Stimulated activated CD8-positive, alpha-beta memory T cell treated with anti-CD3 and anti-CD28 coated beads, Interleukin-4, amount 100 ng/mL, for 24 hours (primary cell): ENCODE data around the gene TEX2.
"Not testable (repeated sequence)": the region's sequence is repeated elsewhere in the genome, so short reads cannot be mapped to it uniquely, and the experiment has no call there.

Experiments
- DNase-seq: peaks from one replicate; pipeline ENCODE4 v3.0.0-alpha.2; 2020; ENCODE audit warnings: low read depth

TEX2 gene

DNA sequence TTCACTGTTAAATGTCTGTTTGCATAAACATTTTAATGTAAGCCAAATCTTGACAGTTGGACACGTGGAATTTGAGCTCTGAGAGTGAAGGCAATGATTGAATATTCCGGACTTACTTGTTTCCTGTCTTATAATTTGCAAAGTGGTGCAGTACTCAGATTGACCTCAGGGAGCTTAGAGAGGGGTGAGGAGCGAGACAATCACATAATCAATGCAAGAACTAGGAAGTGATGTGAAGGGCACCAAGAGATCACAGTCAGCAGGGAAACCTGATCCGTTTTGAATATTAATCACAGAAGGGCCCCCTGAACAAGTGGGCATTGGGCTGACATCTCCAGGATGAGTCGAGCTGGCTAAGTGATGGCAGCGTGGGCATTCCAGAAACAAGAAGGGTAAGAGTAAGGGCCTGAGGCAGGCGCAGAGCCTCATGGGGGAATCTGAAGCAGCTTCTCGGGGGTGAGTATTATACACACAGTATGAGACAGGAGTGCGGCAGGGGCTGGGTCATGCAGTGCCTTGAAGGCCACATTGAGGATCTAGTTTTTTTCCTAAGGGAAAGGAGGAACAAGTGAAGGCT lies 26.1 kb downstream of the TEX2 start:
- no peak for DNase-seq

DNA sequence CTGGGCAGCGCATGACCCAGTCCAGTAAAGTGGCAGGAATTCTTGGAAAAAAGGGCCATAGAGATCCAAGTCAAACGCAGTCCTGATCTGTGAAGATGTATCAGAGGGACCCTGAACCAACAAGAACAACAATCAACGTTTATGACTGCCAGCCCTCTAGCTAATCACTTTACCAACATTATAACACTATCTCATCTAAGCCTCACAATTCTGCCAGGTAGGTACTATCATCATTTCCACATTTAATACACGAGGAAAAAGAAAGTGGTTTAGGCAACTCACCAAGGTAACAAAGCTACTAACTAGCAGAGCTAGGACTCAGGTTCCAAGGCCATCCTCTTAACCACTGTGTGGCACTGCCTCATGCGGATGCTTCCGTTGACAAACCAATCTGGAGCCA lies 28.1 kb downstream of the TEX2 start:
- no peak for DNase-seq

DNA sequence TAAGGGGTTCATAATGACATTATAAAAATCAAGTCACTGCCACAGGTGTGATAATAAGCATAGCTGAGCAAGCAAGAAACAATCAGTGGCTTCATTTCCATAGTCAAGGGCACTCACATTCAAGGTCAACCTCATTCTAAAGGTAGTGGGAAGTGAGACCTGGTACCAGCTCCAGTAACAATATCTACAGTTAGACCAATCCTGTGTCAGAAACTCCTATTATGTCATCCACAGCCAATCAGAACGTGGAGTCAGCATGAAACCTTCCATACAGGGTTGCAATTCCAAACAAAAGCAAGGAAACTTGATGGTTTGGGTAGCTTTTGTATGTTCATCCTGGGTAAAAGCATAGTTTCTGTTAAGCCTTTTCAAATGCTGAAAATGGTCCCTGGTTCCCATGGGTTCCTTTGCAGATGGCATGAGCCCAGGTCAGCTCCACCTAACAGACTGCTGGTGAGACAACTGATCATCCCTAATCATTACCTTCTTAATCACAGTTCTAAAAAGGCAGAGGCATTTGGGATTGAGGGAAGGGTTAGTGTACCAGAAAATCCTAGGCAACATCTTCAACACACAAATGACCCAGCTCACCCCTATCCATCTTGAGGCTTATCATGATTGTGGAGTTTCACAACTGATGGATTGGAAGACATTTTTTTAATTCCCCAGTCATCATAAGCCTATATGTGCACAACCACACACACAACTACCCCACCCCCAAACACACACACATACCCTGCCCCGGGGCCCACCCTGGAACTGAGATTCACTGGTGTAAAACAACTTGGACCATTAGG lies 30.4 kb downstream of the TEX2 start:
- no peak for DNase-seq

DNA sequence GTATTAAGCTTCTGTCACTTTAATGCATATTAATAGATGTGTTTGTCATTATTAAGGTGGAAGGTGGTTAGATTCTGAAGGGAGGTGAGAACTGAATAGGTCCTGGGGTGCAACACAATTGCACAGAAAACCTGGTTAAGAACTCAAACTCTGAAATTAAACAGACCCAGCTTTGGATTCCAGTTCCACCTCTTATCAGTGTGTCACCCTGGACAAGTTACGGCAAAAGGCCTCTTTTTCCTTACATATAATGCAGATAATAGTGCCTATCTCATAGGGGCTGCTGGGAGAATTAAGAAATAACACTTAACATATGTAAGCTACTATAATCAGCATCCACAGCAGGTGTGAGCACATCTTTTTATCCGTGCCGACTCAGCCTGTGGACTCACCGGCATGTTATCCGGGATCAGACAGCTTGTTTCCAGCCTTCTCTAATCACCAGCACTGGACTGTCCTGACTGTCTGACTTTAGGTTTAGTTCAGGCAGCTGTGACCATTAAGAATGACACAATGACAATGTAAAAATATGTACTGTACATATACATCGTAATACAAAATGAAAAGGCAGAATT lies 31.4 kb downstream of the TEX2 start:
- no peak for DNase-seq

DNA sequence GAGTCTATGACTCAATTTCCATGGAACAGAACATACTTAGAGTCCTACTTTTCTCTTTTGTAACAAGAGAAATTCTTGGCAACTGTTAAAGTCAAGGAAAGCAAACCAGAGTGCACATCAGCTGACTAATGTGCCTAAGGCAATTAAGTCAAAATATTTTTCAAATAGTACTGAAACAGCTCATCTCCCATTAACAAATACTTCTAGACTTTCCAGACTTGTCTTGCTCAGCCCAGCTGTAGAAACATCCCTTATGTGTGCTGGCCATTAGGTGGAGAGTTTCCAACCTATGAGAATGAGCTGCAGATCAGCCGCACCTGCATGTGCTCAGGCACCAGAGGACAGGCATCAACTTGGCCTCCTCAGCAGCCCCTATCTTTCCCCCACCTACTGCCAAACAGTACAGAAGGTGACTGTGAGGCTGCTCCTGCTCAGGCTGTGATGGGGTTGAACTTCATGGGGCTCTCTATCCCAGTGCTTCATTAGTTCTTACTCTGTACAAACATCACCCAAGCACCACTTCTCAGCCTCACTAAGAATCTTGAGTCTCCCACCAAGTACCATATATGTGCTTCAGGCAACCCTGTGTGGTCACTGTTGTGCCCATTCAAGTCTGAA lies 32.2 kb downstream of the TEX2 start:
- DNase-seq = no peak

DNA sequence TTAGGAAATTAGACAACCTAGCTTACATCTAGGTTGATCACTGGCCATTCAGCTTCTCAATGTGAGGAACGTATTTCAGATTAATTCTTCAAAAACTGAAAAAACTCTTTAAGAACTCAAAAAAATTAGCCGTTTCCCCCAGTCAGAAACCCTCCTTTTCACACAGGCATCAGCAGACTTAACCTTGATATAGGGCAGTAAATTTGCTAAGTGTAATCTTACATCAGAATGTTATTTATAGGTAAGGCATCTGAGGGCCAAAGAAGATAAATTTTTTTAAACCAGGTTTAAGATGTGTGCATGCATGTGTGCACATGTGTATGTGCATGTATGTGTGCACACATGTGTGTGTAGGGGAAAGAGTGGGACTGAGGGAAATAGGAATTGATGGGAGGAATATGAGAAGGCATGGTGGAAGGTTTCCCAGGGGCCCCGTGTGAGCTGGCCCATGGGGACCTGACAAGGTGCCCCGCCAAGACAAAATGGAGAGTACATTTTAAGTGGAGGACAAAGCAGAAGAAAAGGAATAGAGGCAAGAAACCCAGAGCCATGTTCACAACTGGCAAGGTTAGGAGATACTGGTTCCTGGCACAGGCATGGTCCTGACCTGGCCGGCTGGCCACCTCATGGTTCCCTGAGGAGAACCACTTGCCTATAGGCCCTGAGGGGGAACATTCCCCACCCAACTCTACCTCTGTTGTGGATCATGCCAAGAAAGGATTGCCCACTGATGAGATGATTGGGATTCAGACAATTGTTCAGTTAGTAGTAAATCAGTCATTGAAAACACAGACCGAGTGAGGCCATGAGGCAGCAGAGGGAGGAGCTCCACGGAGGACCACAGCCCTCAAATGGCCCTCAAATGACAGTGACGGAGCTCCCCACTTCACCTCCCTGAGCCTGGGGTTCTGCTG lies 33.0 kb downstream of the TEX2 start:
- no peak for DNase-seq

DNA sequence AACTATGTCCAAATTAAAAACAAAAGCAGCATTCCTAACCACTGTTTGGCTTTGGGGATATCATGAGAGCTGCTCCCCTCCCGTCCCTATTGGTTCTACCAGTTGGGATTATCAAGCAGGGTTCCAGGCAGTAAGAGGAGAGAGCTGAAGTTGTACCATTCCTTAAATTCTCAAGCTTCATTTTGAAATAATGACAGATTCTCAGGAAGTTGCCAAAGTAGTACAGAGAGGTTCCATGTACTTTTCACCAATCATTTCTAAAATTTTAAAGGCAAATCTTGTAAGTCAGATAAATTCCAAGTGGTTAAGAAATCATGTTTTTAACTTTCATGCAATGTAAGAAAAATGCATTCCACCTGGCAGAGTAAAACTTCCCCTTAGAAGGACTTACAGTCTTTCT lies 36.9 kb downstream of the TEX2 start:
- DNase-seq = no peak

DNA sequence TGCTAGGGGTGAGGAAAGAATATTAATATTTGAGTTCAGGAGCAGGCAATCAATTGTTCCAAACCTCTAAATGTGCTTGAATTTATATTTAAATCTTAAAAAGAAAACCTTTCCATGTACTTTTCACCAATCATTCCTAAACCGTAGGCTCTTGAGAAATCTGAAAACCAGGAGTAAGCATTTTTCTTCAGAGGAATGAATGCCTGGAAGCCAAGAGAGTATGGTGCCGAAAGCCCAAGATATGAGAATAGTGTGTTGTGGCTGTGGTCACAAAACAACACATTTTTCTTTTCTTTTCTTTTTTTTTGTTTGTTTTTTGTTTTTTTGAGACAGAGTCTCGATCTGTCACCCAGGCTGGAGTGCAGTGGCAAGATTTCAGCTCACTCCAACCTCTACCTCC lies 37.6 kb downstream of the TEX2 start:
- no peak for DNase-seq

DNA sequence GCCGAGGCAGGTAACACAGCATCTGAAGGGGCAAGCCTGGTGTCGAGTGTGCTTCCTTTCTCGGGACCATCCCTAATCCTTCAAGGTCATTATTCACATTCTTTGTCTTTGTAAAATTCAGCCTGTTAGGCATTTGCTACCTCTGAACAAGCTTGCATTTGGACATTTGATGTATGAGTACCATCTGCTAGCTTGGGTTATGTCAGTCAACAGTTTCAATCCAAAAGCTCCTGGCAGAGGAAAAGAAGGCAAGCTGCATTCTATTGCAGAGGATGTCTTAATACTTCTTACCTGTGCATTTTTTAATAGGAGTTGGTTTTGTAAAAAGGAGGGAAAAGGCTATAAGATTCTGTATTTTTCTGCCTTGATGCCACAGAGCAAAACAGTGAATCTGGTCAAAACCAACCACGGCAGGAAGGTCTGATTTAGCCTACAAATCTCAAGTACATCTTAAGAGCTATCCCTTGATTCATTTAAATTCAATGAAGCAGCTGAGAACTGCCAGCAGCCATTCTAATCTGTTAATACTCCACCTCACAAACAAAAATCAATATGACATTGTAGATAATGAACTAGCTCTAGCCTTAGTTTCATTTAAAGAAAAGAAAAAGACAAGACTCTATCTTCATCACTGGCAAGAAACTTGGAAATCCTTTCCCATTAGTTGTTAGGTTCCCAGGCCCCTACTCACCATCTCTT lies 39.0 kb downstream of the TEX2 start:
- DNase-seq = no peak

DNA sequence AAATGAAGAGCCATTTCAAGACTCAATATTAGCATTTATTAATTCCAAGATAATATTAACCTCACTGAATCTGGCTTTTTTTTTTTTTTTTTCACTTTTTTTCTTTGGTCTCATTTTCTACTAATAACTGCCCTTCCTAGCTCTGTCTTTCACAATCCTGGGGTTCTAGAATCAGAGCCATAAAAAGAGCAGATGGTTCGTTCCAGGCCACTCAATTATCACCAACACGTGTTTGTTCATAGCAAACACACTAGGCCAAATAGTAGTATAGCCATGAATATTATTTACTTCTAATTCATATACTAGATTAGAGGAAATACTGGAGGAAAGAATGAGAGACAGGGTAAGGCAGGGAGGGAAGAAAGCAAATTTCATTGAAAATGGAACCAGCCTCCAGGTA lies 39.8 kb downstream of the TEX2 start:
- no peak for DNase-seq

DNA sequence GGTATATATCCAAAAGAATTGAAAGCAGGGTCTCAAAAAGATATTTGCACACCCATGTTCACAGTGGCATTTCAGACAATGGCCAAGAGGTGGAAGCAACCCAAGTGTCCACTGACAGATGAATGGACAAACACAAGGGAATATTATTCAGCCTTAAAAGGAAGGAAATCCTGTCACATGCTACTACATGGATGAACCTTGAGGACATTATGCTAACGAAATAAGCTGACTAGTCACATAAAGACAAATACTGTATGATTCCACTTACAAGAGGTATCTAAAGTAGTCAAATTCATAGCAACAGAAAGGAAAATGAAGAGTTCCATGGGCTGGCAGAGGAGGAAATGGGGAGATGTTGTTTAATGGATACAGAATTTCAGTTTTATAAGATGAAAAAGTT lies 41.4 kb downstream of the TEX2 start:
- DNase-seq = no peak

DNA sequence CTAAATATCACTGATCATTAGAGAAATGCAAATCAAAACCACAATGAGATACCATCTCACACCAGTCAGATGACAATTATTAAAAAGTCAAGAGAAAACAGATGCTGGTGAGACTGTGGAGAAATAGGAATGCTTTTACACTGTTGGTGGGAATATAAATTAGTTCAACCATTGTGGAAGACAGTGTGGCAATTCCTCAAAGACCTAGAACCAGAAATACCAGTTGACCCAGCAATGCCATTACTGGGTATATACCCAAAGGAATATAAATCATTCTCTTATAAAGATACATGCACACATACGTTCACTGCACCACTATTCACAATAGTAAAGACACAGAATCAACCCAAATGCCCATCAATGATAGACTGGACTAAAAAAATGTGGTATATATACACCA lies 42.5 kb downstream of the TEX2 start:
- DNase-seq = not testable (repeated sequence)

DNA sequence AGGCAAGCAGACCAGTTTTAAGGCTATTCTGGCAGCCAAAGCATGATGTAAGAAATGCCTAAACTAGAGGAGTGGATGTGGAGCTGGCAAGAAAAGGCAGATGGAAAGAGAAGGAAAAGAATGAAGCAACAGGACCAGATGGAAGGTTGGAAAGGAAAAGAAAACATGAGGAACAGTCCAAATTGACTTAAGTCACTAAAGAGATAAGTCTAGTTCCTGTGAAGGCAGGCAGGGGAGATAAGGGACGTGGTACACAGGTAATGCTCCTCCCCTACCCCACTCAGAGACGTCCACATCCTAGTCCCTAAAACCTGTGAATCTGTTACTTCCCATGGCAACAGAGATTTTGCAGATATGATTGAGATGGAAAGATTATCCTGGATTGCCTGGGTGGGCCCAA lies 43.5 kb downstream of the TEX2 start:
- no peak for DNase-seq

DNA sequence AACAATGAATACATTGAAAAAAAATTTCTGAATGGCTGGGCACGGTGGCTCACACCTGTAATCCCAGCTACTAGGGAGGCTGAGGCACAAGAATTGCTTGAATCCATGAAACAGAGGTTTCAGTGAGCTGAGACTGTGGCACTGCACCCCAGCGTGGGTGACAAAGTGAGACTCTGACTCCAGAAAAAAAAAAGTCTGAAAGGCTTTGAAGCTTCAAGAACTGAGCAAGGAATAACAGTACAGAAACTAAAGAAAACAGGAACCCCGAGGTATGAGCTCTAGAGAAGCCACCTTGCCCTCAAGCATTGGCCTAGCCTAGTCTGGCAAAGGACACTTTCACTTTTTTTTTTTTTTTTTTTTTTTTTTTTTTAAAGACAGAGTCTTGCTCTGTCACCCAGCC lies 45.0 kb downstream of the TEX2 start:
- no peak for DNase-seq

DNA sequence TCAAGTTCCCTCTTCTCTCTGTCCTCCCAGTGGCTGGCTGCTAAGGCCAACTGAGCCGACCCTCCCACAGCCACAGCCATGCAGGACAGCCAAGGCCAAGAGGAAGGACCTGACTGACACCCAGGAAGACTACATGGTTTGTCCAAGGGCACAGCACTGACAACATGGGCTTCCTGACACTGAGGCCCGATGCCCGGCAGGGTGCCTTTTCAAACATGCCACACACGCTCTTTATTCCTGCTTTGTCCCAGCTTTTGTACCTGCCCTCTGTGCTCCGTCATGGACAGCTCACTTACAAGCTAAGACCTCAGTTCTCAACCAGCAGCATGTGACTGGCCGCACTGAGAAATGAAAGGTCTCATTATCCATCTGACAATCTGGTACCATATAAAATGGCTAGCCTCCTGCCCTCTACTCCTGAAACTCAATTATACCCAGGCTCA lies 45.8 kb downstream of the TEX2 start:
- DNase-seq = no peak

DNA sequence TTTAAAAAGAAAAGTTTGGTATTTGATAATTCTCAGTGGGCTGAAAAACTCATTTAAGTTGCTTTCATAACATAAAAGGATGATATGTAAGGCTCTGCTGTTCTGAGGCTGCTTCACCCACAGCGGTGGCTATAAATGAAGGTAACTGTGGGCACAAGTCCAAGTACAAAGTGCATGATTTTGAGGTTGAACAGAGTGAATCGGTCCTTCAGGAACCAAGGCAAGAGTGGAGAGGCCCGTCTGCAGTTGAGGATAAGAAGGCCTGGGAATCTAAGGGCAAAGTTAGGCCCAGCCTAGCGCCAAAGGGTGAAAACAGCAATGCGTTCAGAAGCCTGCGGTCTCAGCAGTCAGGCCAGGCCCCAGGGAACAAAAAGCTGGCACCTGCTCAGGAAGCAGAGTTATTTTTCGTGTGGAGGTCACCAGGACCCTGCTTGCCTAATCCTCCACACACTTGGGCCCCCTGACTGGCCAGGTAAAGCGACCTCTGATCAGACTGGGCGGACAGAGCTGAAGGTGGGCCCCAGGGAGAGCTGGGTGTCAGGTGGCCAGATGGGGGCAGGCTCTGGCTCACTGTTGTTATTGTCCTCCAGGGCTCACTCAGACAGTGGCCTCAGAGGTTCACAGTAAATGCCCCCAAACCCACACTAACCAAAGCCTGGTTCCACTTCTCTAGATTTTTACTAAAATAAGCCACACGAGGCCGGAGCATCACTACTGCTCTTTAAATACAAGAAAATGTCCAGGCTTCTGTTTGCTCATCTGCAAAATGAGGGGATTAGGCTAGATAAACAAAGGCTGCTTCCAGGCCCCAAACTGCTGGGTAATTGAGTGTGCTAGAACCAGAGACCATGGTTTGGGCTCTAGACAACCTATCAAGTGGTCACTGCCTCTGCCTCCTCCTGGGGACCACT lies 46.5 kb downstream of the TEX2 start:
- DNase-seq = no peak

DNA sequence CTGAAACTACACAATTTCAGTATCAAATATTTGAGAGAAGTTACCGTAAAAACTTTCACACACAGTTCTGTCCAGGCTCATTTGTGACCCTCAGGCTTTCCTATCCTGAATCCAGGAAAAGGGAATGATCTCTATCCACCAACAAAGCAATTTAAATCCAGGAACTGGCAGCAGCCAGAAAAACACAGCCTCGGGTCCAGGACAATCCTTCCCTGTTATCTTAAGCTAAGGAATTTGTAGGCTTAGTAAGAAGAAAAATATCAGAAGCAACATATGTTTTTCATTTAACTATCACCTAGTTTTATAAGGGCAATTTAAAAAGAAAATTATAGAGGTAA lies 47.1 kb downstream of the TEX2 start:
- DNase-seq = no peak

DNA sequence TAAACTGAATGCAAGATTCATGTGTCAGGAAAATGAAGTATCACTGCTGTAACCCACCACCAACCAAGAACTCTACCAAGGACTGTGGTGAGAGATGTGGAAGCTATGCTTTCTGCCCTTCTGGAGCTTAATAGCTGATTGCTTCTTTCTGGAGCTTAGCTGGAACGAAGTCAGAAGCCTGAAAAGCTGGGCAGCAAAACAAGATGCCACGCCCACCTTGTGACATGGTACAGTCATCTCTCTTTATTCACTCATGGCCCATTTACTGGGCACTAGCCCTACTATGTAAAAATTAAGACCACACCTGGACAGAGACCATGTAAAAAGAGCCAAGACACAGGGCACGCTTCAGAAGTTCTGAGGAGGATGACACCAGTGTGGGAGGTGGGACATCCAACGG lies 48.1 kb downstream of the TEX2 start:
- no peak for DNase-seq

DNA sequence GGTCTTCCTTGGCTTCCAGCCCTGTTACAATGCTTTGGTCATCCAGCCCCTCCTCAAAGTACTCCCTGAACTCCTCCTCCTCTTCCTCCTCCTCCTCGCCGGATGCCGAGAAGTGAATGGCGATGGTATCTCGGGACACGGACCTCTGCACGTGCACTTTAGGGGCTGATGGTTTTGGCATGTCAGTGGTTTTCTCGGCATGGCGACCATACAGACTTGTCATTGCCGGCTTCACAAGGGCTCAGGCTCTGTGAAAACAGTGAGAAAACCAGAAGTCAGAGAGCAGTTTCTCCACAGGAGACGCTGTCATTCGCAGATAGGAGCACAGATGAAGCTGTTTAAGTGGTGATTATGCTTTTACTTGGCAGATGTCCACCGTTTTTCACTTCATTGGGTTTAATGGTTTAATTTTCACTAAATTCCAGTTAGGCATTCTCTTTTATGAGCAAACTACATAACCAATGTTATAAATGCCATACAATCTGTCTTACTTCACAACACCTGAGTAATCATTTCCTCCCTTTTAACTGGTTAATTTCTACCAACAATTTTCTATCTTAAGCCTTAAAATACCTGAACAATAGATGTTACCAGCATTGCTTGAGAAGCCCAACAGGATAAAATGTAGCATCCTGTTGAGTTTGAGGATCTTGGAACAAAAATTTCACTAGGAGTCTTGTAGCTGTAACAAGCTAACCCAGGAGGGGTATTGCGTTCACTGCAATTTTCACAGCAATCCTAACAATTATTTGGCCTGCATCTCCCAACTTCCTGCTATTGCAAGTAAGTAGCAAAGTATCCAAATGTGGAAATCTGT lies 48.9 kb downstream of the TEX2 start:
- no peak for DNase-seq

DNA sequence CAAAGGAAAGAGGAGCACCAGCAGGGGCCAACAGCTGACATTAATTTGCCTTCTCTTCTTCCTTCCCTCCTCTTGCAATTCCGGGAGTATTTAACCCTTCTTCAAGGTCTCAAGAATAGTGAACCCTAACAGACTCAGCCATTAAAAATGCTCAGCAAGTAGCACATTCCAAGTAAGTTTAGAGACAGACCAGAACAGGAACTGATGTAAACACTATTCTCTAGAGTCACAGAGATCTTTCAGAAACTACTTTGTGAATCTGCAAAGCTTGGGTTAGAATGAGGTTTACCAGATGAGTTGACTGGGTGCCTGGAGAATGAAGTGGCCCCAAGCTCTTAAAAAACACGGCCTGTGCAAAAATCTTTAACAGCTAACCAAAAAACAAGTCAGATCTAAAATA lies 50.9 kb downstream of the TEX2 start:
- DNase-seq = no peak
